SK-N-MC (cell line): ENCODE results near the gene ENKUR.

Experiments used
- EZH2 ChIP-seq: fragments of 200-600 bp; sonication (generic); IDR thresholded peaks from one replicate; pipeline ENCODE4 v1.6.1; 2017; ENCODE audit warnings: antibody characterized with exemption
- FOXP2 ChIP-seq: optimal IDR thresholded peaks from 2 replicates; pipeline ENCODE3; 2011; ENCODE audit warnings: mild to moderate bottlenecking, moderate library complexity; ENCODE audit not compliant: insufficient read depth; ENCODE audit errors: extremely low read length, control extremely low read depth
- POLR2AphosphoS5 ChIP-seq: IDR thresholded peaks from 2 replicates; pipeline ENCODE4 v1.6.1; 2012; ENCODE audit warnings: mild to moderate bottlenecking, low read depth, low read length, borderline replicate concordance

DNA sequence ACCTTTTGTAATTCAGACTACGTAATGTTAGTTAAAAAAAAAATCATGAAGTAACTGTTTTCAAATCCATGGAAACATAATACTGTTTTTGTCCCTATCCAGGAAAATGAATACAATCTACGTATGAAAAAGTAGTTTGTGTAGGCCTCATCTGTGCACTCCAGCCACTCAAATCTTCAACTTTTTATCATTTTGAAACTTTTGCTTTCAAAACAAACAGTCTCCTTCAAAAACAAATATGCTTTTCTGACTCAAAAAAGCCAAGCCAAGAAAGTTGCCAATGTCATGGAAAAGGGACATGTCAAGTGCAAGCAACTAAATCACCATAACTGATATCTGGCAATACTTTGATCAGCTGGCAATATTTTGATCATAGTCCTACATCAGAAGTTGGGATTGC lies 13.6 kb upstream of the ENKUR start:
- TF ChIP-seq POLR2AphosphoS5: no peak
- TF ChIP-seq EZH2: no peak
- TF ChIP-seq FOXP2: no peak
